Glutamatergic neuron (in vitro differentiated cells): ENCODE measurements around the gene AVP. TPM values are rescaled to one million over a fixed set of nuclear protein-coding genes. Genes with fewer than 3 reads are reported as not detected.
"Not testable (repeated sequence)": the region's sequence is repeated elsewhere in the genome, so short reads cannot be mapped to it uniquely, and the experiment has no call there.

Experiments used
- DNase-seq: peaks from one replicate; pipeline ENCODE4 v3.0.0; 2022
- H3K27ac Mint-ChIP-seq: one replicate; pipeline ENCODE4 v1.8.0; 2020; ENCODE audit warnings: mild to moderate bottlenecking, mixed read lengths, inconsistent platforms; ENCODE audit not compliant: unreplicated experiment
- H3K27me3 Mint-ChIP-seq: one replicate; pipeline ENCODE4 v1.8.0; 2020; ENCODE audit warnings: mild to moderate bottlenecking, moderate library complexity, mixed read lengths, inconsistent platforms; ENCODE audit not compliant: unreplicated experiment
- H3K36me3 Mint-ChIP-seq: one replicate; pipeline ENCODE4 v1.8.0; 2020; ENCODE audit warnings: mild to moderate bottlenecking, mixed read lengths, inconsistent platforms; ENCODE audit not compliant: unreplicated experiment
- H3K4me1 Mint-ChIP-seq: one replicate; pipeline ENCODE4 v1.8.0; 2020; ENCODE audit warnings: mild to moderate bottlenecking, low read depth, mixed read lengths, inconsistent platforms; ENCODE audit not compliant: unreplicated experiment
- H3K4me3 Mint-ChIP-seq: one replicate; pipeline ENCODE4 v1.8.0; 2020; ENCODE audit warnings: mild to moderate bottlenecking, mixed read lengths, inconsistent platforms; ENCODE audit not compliant: unreplicated experiment
- H3K9me3 Mint-ChIP-seq: one replicate; pipeline ENCODE4 v1.8.0; 2020; ENCODE audit warnings: mild to moderate bottlenecking, moderate library complexity, mixed read lengths, inconsistent platforms; ENCODE audit not compliant: unreplicated experiment
- total RNA-seq: library from RNA; stranded (reverse); fragmentation: NEBNext Ultra II Directional; extraction: Animal tissue kit (Norgen Biotek cat#: 25700); gene quantifications from one replicate; pipeline ENCODE4 v1.2.1, GENCODE V29; 2021; ENCODE audit not compliant: unreplicated experiment
- TF ChIP-seq, protein P1 (sequence below): fragments of 200-600 bp; sonication (generic); IDR thresholded peaks from one replicate; pipeline ENCODE4 v1.5.0; 2021; ENCODE audit not compliant: partially characterized antibody, unreplicated experiment

Gene AVP
- total RNA-seq, 1 donor from 2014 or later: not detected

DNA sequence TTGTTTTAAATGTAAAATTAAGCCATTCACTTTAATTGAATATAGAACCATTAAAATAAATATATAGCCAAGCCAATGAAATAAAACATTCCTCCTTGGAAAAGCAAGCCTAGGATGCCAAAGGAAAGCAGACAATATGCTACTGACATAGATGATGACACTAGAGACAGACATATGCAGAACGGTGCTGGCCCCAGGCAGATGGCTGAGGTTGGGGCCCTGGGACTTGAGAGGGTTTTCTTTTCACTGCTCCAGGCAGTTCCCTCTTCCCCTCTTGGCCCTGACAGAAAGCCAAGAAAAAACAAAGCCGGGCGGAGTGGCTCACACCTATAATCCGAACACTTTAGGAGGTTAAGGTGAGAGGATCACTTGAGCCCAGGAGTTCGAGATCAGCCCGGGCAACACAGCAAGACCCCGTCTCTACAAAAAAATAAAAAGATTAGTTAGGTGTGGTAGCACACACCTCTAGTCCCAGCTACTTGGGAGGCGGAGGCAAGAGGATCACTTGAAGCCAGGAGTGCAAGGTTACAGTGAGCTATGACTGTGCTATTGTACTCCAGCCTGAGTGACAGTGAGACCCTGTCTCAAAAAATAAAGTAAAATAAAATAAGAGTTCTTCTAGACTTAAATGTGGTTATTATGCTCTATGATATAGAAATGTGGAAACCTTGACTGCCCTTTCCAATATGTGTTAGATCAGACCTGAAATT is 43.9 kb upstream of the AVP start:
- Mint-ChIP-seq H3K27ac (peak overlapping the region; percentile 93), H3K36me3 (peaks cover 3% of the 10 kb centered on the region), H3K27me3 (peaks cover 11% of the 10 kb centered on the region), H3K4me1 (peaks cover 18% of the 10 kb centered on the region), H3K9me3 (peaks cover 11% of the 10 kb centered on the region), H3K4me3 (peak overlapping the region; percentile 47)
- DNase-seq: peak; percentile 63
- TF ChIP-seq, protein P1, sequence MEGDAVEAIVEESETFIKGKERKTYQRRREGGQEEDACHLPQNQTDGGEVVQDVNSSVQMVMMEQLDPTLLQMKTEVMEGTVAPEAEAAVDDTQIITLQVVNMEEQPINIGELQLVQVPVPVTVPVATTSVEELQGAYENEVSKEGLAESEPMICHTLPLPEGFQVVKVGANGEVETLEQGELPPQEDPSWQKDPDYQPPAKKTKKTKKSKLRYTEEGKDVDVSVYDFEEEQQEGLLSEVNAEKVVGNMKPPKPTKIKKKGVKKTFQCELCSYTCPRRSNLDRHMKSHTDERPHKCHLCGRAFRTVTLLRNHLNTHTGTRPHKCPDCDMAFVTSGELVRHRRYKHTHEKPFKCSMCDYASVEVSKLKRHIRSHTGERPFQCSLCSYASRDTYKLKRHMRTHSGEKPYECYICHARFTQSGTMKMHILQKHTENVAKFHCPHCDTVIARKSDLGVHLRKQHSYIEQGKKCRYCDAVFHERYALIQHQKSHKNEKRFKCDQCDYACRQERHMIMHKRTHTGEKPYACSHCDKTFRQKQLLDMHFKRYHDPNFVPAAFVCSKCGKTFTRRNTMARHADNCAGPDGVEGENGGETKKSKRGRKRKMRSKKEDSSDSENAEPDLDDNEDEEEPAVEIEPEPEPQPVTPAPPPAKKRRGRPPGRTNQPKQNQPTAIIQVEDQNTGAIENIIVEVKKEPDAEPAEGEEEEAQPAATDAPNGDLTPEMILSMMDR: no peak

- Mint-ChIP-seq H3K4me3 (no peak overlapping the region), H3K27me3 (peaks cover 13% of the 10 kb centered on the region), H3K9me3 (peaks cover 21% of the 10 kb centered on the region), H3K4me1 (peaks cover 18% of the 10 kb centered on the region), H3K27ac (peak overlapping the region; percentile 89), H3K36me3 (peaks cover 23% of the 10 kb centered on the region)
- TF ChIP-seq, protein P1: no peak
- no peak for DNase-seq
Measured at GRCh38 chr20:3126527-3126859, 42.0 kb upstream of the AVP start.

DNA sequence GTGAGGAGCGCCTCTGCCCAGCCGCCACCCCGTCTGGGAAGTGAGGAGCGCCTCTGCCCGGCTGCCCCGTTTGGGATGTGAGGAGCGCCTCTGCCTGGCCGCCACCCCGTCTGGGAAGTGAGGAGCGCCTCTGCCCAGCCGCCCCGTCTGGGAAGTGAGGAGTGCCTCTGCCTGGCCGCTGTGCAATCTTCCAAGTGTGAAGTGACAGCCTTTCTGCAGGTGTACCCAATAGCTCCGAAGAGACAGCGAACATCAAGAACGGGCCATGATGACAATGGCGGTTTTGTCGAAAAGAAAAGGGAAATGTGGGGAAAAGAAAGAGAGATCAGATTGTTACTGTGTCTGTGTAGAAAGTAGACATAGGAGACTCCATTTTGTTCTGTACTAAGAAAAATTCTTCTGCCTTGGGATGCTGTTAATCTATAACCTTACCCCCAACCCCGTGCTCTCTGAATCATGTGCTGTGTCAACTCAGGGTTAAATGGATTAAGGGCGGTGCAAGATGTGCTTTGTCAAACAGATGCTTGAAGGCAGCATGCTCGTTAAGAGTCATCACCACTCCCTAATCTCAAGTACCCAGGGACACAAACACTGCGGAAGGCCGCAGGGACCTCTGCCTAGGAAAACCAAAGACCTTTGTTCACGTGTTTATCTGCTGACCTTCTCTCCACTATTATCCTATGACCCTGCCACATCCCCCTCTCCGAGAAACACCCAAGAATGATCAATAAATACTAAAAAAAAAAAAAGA is 41.4 kb upstream of the AVP start:
- not testable (repeated sequence) for H3K4me3 Mint-ChIP-seq
- H3K36me3 Mint-ChIP-seq: peaks cover 28% of the 10 kb centered on the region

GRCh38 chr20:3124773-3125560 is 40.4 kb upstream of the AVP start:
- not testable (repeated sequence) for DNase-seq, H3K27ac Mint-ChIP-seq, H3K4me3 Mint-ChIP-seq
- Mint-ChIP-seq H3K9me3 (peaks cover 25% of the 10 kb centered on the region), H3K4me1 (peaks cover 18% of the 10 kb centered on the region), H3K36me3 (peaks cover 32% of the 10 kb centered on the region), H3K27me3 (peaks cover 13% of the 10 kb centered on the region)

More for the DNA sequence above, 41.4 kb upstream of the AVP start:
- H3K27me3 Mint-ChIP-seq: peaks cover 13% of the 10 kb centered on the region
- DNase-seq: not testable (repeated sequence)
- peak overlapping the region; percentile 89 for H3K27ac Mint-ChIP-seq
- peaks cover 18% of the 10 kb centered on the region for H3K4me1 Mint-ChIP-seq
- H3K9me3 Mint-ChIP-seq: peaks cover 22% of the 10 kb centered on the region

- H3K27me3 Mint-ChIP-seq: peaks cover 12% of the 10 kb centered on the region
- peaks cover 14% of the 10 kb centered on the region for H3K4me1 Mint-ChIP-seq
- H3K36me3 Mint-ChIP-seq: peaks cover 32% of the 10 kb centered on the region
- peaks cover 23% of the 10 kb centered on the region for H3K9me3 Mint-ChIP-seq
- not testable (repeated sequence) for H3K4me3 Mint-ChIP-seq, H3K27ac Mint-ChIP-seq, DNase-seq
Measured at GRCh38 chr20:3124163-3124562, 39.6 kb upstream of the AVP start.

DNA sequence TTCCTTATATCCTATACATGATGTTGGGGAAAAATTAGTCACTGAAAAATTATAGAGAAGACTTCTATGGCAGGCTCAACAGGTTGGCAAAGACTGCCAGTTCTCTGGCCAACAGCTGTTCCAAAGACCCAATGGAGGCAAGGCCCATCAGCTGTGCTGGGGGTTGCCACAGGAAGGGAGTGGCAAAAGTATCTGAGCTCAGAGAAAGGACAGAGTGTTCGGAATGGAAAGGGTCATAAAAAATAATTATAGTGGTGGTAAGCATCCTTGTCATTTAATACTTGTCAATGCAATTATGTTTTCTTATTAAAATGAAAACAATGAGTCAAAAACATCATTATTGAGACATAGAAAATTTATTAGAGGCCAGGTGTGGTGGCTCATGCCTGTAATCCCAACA is 39.0 kb upstream of the AVP start:
- no peak for DNase-seq
- TF ChIP-seq, protein P1: no peak
- Mint-ChIP-seq H3K27ac (no peak overlapping the region), H3K9me3 (peaks cover 23% of the 10 kb centered on the region), H3K27me3 (peaks cover 8% of the 10 kb centered on the region), H3K36me3 (peaks cover 32% of the 10 kb centered on the region), H3K4me3 (peak overlapping the region; percentile 36), H3K4me1 (peaks cover 10% of the 10 kb centered on the region)
